Smooth muscle cell (in vitro differentiated cells): Measurements from ENCODE around the gene PIP4K2C. TPM values are rescaled to one million over a fixed set of nuclear protein-coding genes. Genes with fewer than 3 reads are reported as not detected.

ENCODE experiments used
- DNase-seq: peaks from one replicate; lab custom pipeline; 2025; ENCODE audit not compliant: unreplicated experiment; lab: John Stamatoyannopoulos, UW
- H2AFZ ChIP-seq: fragments of 200-600 bp; sonication (generic); 2 replicates; pipeline ENCODE4 v1.6.0; 2016; ENCODE audit warnings: antibody characterized with exemption, low read depth, mild to moderate bottlenecking
- H3F3A ChIP-seq: fragments of 200-600 bp; sonication (generic); 2 replicates; pipeline ENCODE4 v1.6.0; 2017; ENCODE audit warnings: antibody characterized with exemption, low read depth
- H3K27ac ChIP-seq: fragments of 200-600 bp; sonication (generic); 2 replicates; pipeline ENCODE4 v1.5.1; 2016; ENCODE audit warnings: low read depth, mild to moderate bottlenecking
- H3K27me3 ChIP-seq: fragments of 200-600 bp; sonication (generic); 2 replicates; pipeline ENCODE4 v1.6.1; 2016; ENCODE audit warnings: low read depth, mild to moderate bottlenecking
- H3K36me3 ChIP-seq: fragments of 200-600 bp; sonication (generic); 2 replicates; pipeline ENCODE4 v1.5.1; 2016; ENCODE audit warnings: low read depth
- H3K4me1 ChIP-seq: fragments of 200-600 bp; sonication (generic); 2 replicates; pipeline ENCODE4 v1.5.1; 2016; ENCODE audit warnings: low read depth
- H3K4me2 ChIP-seq: fragments of 200-600 bp; sonication (generic); 2 replicates; pipeline ENCODE4 v1.6.0; 2016; ENCODE audit warnings: mild to moderate bottlenecking
- H3K4me3 ChIP-seq: fragments of 200-600 bp; sonication (generic); 2 replicates; pipeline ENCODE4 v1.5.1; 2016; ENCODE audit warnings: mild to moderate bottlenecking
- H3K79me2 ChIP-seq: fragments of 200-600 bp; sonication (generic); 2 replicates; pipeline ENCODE4 v1.6.0; 2016; ENCODE audit warnings: low read depth, mild to moderate bottlenecking
- H3K9ac ChIP-seq: fragments of 200-600 bp; sonication (generic); 2 replicates; pipeline ENCODE4 v1.6.0; 2016; ENCODE audit warnings: low read depth
- H3K9me3 ChIP-seq: fragments of 200-600 bp; sonication (generic); replicated peaks from 2 replicates; pipeline ENCODE4 v1.5.1; 2016; ENCODE audit warnings: low read depth
- H4K20me1 ChIP-seq: fragments of 200-600 bp; sonication (generic); 2 replicates; pipeline ENCODE4 v1.6.0; 2016; ENCODE audit warnings: low read depth
- WGBS: methylation state at CpG from one replicate; pipeline ENCODE4 v1.1.7; 2016; ENCODE audit warnings: low lambda C conversion rate; 5-methylcytosine and 5-hydroxymethylcytosine counted together
- polyA plus RNA-seq: library from polyadenylated mRNA; unstranded; fragments of >200 nt; fragmentation: Nextera tagmentation; extraction: Ambion mirVana; gene quantifications from 2 replicates; pipeline ENCODE4 v1.2.1, GENCODE V29; 2016
- total RNA-seq: library from RNA; depleted of rRNA; stranded (reverse); fragments of >200 nt; gene quantifications from 2 replicates; pipeline ENCODE4 v1.2.3, GENCODE V29; 2014
- TF ChIP-seq, protein P1 (sequence below): fragments of 200-600 bp; sonication (generic); IDR thresholded peaks from 2 replicates; pipeline ENCODE4 v1.5.1; 2017; ENCODE audit warnings: borderline replicate concordance, mild to moderate bottlenecking, antibody characterized with exemption; ENCODE audit not compliant: insufficient read depth, poor library complexity, severe bottlenecking

The PIP4K2C gene
- total and polyA plus RNA-seq, 2 experiments from 2014 or later, result 33.3 to 39.5 TPM

GRCh38 chr12:57548013-57548315 is 43.0 kb upstream of the PIP4K2C start:
- Histone ChIP-seq H3K36me3 (no peaks in the 10 kb centered on the region), H3K9me3 (no peaks in the 10 kb centered on the region), H3K27me3 (peaks cover 12% of the 10 kb centered on the region), H3K79me2 (peaks cover 36% of the 10 kb centered on the region), H3K4me1 (peaks cover 36% of the 10 kb centered on the region), H3K9ac (no peak overlapping the region), H4K20me1 (peaks cover 29% of the 10 kb centered on the region), H2AFZ (no peak overlapping the region), H3F3A (peaks cover 12% of the 10 kb centered on the region), H3K4me2 (no peak overlapping the region), H3K27ac (no peak overlapping the region), H3K4me3 (no peak overlapping the region)
- DNase-seq, result no peak
- WGBS, result 99% methylated on average over 2 of the region's 2 CpGs
- TF ChIP-seq, protein P1, sequence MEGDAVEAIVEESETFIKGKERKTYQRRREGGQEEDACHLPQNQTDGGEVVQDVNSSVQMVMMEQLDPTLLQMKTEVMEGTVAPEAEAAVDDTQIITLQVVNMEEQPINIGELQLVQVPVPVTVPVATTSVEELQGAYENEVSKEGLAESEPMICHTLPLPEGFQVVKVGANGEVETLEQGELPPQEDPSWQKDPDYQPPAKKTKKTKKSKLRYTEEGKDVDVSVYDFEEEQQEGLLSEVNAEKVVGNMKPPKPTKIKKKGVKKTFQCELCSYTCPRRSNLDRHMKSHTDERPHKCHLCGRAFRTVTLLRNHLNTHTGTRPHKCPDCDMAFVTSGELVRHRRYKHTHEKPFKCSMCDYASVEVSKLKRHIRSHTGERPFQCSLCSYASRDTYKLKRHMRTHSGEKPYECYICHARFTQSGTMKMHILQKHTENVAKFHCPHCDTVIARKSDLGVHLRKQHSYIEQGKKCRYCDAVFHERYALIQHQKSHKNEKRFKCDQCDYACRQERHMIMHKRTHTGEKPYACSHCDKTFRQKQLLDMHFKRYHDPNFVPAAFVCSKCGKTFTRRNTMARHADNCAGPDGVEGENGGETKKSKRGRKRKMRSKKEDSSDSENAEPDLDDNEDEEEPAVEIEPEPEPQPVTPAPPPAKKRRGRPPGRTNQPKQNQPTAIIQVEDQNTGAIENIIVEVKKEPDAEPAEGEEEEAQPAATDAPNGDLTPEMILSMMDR, result no peak

GRCh38 chr12:57548488-57548887 is 42.5 kb upstream of the PIP4K2C start:
- 68% methylated on average over 2 of the region's 2 CpGs for WGBS
- Histone ChIP-seq H3K9ac (no peak overlapping the region), H3K27me3 (peaks cover 12% of the 10 kb centered on the region), H4K20me1 (peaks cover 26% of the 10 kb centered on the region), H3K4me2 (no peak overlapping the region), H3K36me3 (no peaks in the 10 kb centered on the region), H3K27ac (no peak overlapping the region), H2AFZ (no peak overlapping the region), H3K4me3 (no peak overlapping the region), H3K4me1 (peaks cover 42% of the 10 kb centered on the region), H3K79me2 (peaks cover 35% of the 10 kb centered on the region), H3K9me3 (no peaks in the 10 kb centered on the region), H3F3A (peaks cover 16% of the 10 kb centered on the region)
- TF ChIP-seq, protein P1, result no peak
- no peak for DNase-seq

DNA sequence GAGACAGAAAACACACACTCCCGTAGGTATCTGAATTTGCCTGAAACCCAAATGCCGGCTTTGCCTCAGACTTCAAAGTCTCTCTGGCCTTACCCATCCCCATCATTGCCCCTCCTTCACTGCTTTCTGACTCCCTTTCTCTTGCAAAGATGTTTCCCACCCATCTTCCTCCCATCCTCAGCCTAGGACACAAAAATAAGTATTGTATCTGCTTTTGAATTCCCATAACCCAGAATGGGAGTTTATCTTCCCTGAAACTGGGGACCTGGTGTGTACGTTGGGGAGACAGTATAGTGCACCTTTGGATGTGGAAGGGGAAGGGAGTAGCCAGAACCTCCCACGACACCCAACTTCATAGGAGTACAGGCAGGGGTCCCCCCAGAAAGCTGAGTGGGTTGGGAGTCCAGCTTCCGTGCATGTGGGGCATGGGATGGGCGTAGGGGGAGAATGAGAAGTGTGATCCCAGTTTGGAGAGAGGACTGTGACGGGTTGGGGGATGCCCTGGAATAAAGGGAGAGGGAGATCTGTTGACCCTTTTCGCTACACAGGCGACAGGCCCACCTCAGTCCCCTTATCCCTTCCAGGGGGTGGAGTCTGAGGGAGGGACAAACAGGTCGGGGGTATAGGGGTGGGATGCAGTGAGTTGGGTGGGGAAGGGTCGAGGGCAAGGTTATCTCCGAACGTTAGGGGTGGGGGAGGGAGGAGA is 41.6 kb upstream of the PIP4K2C start:
- Histone ChIP-seq H3K4me1 (peaks cover 50% of the 10 kb centered on the region), H3K4me3 (peak overlapping the region; percentile 57), H3F3A (peaks cover 24% of the 10 kb centered on the region), H3K4me2 (peak overlapping the region; percentile 95), H3K27me3 (peaks cover 12% of the 10 kb centered on the region), H3K79me2 (peaks cover 27% of the 10 kb centered on the region), H3K27ac (no peak overlapping the region), H4K20me1 (peaks cover 19% of the 10 kb centered on the region), H3K36me3 (no peaks in the 10 kb centered on the region), H2AFZ (peak overlapping the region; percentile 92), H3K9me3 (no peaks in the 10 kb centered on the region), H3K9ac (no peak overlapping the region)
- TF ChIP-seq, protein P1, result no peak
- WGBS, result 45% methylated on average over 11 of the region's 13 CpGs
- DNase-seq, result no peak
